Breast epithelium (tissue), 3 donors: ENCODE data around the gene TNNI3K.

Experiments used
- CTCF ChIP-seq, 3 donors: fragments of 450-650 bp; IDR thresholded peaks; one replicate each; pipeline ENCODE4 v1.5.1; 2016 to 2017; ENCODE audit warnings: antibody characterized with exemption in 3 of 3, mild to moderate bottlenecking in 3 of 3, moderate library complexity in 3 of 3
- POLR2A ChIP-seq: fragments of 450-650 bp; IDR thresholded peaks from one replicate; pipeline ENCODE4 v1.6.1; 2016; ENCODE audit warnings: antibody characterized with exemption, mild to moderate bottlenecking, moderate library complexity
- POLR2AphosphoS5 ChIP-seq, 3 donors: sonication (generic); formaldehyde crosslinking; IDR thresholded peaks; one replicate each; pipeline ENCODE4 v1.6.1; 2017; ENCODE audit warnings: antibody characterized with exemption in 3 of 3

- TF ChIP-seq POLR2A, result no peak
- TF ChIP-seq CTCF (IDR thresholded peaks at IDR 0.05), result no peak
- TF ChIP-seq POLR2AphosphoS5 (IDR thresholded peaks at IDR 0.05), result no peak
These were observed 36.3 kb downstream of the TNNI3K start for GRCh38 chr1:74271503-74271902.
